Measurements from ENCODE around the gene SETD9.

SETD9 gene

GRCh38 chr5:56914678-56915077, 5.3 kb downstream of the SETD9 start:
- intact Hi-C loops (cut with DNase I; ENCODE audit: low total_unique reads): no loop called here
- no peak for TF ChIP-seq CTCF (IDR thresholded peaks at IDR 0.05)

GRCh38 chr5:56917534-56917933, 8.1 kb downstream of the SETD9 start:
- no peak overlapping the region for H3K27ac ChIP-seq
- no peaks in the 10 kb centered on the region for H3K9me3 ChIP-seq
- peaks cover 6 to 22% (median 13%) of the 10 kb centered on the region in 3 donors for H3K36me3 ChIP-seq
- no peaks in the 10 kb centered on the region for H3K4me1 ChIP-seq
- intact Hi-C loops (cut with DNase I; ENCODE audit: low total_unique reads): no loop called here
- no peak overlapping the region for H3K4me3 ChIP-seq
- no peak for DNase-seq
- no peaks in the 10 kb centered on the region for H3K27me3 ChIP-seq
- TF ChIP-seq CTCF (IDR thresholded peaks at IDR 0.05): no peak

More at GRCh38 chr5:56914678-56915077, 5.3 kb downstream of the SETD9 start:
- Histone ChIP-seq H3K9me3 (no peaks in the 10 kb centered on the region), H3K27ac (no peak overlapping the region), H3K27me3 (no peaks in the 10 kb centered on the region), H3K4me1 (peaks cover 0 to 6% (median 3%) of the 10 kb centered on the region in 4 donors), H3K36me3 (peaks cover 0 to 8% (median 7%) of the 10 kb centered on the region in 3 donors), H3K4me3 (no peak overlapping the region)
- no peak for DNase-seq

- TF ChIP-seq CTCF (IDR thresholded peaks at IDR 0.05): no peak
- no peaks in the 10 kb centered on the region for H3K4me1 ChIP-seq
- H3K9me3 ChIP-seq: no peaks in the 10 kb centered on the region
- DNase-seq: no peak
- no peak overlapping the region for H3K4me3 ChIP-seq
- H3K27ac ChIP-seq: no peak overlapping the region
- intact Hi-C loops (cut with DNase I; ENCODE audit: low total_unique reads): no loop called here
- no peaks in the 10 kb centered on the region for H3K27me3 ChIP-seq
- peaks cover 10 to 27% (median 18%) of the 10 kb centered on the region in 3 donors for H3K36me3 ChIP-seq
Measured at GRCh38 chr5:56918054-56918453, 8.7 kb downstream of the SETD9 start.

GRCh38 chr5:56919942-56920662, 10.7 kb downstream of the SETD9 start:
- peaks cover 28 to 41% (median 32%) of the 10 kb centered on the region in 3 donors for H3K36me3 ChIP-seq
- H3K27ac ChIP-seq: no peak overlapping the region
- H3K27me3 ChIP-seq: no peaks in the 10 kb centered on the region
- no peak for DNase-seq
- TF ChIP-seq CTCF (IDR thresholded peaks at IDR 0.05): no peak
- H3K4me3 ChIP-seq: no peak overlapping the region
- intact Hi-C loops (cut with DNase I; ENCODE audit: low total_unique reads): no loop called here
- H3K9me3 ChIP-seq: no peaks in the 10 kb centered on the region
- no peaks in the 10 kb centered on the region for H3K4me1 ChIP-seq

- Histone ChIP-seq H3K27ac (no peak overlapping the region), H3K27me3 (no peaks in the 10 kb centered on the region), H3K36me3 (peaks cover 36 to 55% (median 44%) of the 10 kb centered on the region in 3 donors), H3K4me3 (no peak overlapping the region), H3K9me3 (no peaks in the 10 kb centered on the region), H3K4me1 (no peaks in the 10 kb centered on the region)
- no peak for DNase-seq
- TF ChIP-seq CTCF (IDR thresholded peaks at IDR 0.05): no peak
- intact Hi-C loops (cut with DNase I; ENCODE audit: low total_unique reads): no loop called here
Measured at GRCh38 chr5:56922922-56923321, 13.5 kb downstream of the SETD9 start.

Measured in tibial artery (tissue), 4 donors.